Right kidney (tissue), 9 donors: ENCODE measurements around the gene PLAA.

ENCODE experiments used
- DNase-seq: peaks from one replicate; pipeline ENCODE4 v3.0.0-alpha.2; 2016
- long read RNA-seq, 8 donors: transcript quantifications; one replicate each; lab custom pipeline, GENCODE V29; 2026

Gene PLAA
- long read RNA-seq, donor 1, full-length matches to known transcripts: 4 of 45 reads
- long read RNA-seq, donor 1, partial matches to known transcripts: 33 of 45 reads
- long read RNA-seq, donor 1, other reads (novel, unspliced or antisense): 8 of 45 reads
- long read RNA-seq, donor 2, full-length matches to known transcripts: 1 of 1 reads
- long read RNA-seq, donor 2, partial matches to known transcripts: 0 of 1 reads
- long read RNA-seq, donor 2, other reads (novel, unspliced or antisense): 0 of 1 reads
- long read RNA-seq, donor 3, full-length matches to known transcripts: 8 of 8 reads
- long read RNA-seq, donor 3, partial matches to known transcripts: 0 of 8 reads
- long read RNA-seq, donor 3, other reads (novel, unspliced or antisense): 0 of 8 reads
- long read RNA-seq, donor 4, full-length matches to known transcripts: 5 of 5 reads
- long read RNA-seq, donor 4, partial matches to known transcripts: 0 of 5 reads
- long read RNA-seq, donor 4, other reads (novel, unspliced or antisense): 0 of 5 reads
- long read RNA-seq, donor 5, full-length matches to known transcripts: 8 of 8 reads
- long read RNA-seq, donor 5, partial matches to known transcripts: 0 of 8 reads
- long read RNA-seq, donor 5, other reads (novel, unspliced or antisense): 0 of 8 reads
- long read RNA-seq, donor 6, full-length matches to known transcripts: 7 of 7 reads
- long read RNA-seq, donor 6, partial matches to known transcripts: 0 of 7 reads
- long read RNA-seq, donor 6, other reads (novel, unspliced or antisense): 0 of 7 reads
- long read RNA-seq, donor 7, full-length matches to known transcripts: 7 of 7 reads
- long read RNA-seq, donor 7, partial matches to known transcripts: 0 of 7 reads
- long read RNA-seq, donor 7, other reads (novel, unspliced or antisense): 0 of 7 reads
- long read RNA-seq, donor 8, full-length matches to known transcripts: 8 of 14 reads
- long read RNA-seq, donor 8, partial matches to known transcripts: 6 of 14 reads
- long read RNA-seq, donor 8, other reads (novel, unspliced or antisense): 0 of 14 reads

DNA sequence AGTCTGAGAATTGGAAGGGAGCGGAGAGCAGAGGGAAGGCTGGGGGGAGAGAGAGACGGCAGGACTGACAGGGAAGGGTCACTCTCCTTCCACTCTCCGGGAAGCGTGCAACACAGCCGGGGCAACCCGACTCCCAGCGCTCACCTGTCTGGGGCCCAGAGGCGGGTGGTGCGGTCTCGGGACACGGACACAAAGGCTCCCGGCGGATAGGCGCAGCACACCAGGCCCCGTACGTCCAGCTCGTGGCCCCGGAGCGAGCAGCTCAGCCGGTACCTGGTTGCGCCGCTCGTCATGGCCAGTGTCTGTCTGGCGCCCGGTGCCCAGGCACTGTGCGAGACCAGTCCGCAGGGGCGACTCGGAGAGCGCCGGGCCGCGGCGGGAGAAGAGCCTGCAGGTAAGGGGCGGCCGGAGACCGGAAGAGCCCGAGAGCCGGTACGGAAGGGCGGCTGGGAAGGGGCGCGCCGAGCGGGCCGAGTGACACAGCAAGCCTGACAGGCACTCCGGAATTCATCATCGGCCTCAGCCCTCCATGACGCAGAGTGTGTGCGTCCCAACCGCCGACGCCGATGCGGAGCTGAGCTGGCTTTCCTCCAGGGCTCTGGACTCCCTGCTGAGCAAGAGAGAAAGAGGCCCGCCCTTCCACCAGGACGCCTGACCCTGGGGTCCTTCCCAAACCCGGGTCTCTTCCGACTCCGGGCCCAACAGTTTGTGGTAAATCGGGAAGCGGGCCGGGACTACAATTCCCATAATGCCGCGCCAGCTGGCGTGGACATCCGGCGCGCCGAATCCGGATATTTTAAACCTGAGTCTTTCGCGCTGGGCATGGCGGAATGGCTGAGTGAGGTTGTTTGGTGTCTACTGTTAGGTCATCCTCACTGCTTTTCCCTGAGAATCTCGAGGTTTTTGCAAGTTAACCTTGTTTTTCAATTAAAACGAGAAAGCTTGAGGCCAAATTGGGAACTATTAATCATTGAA lies at the start of gene PLAA:
PLAA (minus strand) TSS at position 490 of the 975 bp plus-strand sequence; CDS start at position 293, 197 bp downstream.
- peak; percentile 99 for DNase-seq

DNA sequence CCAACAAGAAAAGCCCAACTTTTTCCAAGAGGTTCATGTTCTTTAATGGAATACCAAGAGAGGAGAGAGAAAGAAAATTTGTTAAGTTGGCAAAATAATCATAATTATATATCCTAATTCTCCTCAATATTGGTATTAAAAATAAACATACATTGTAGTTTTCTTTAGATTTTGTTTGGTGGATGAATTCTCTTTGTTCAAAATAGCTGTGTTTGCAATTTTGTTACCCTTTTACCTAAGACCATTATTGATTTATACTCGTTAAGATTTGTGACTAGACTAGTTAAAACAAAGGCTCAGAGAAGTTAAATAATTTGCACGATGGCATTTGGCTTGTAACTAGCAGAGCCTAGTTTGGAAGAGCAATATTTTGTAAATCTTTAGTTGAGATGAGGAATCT lies 48.8 kb upstream of the PLAA start:
- DNase-seq: no peak

DNA sequence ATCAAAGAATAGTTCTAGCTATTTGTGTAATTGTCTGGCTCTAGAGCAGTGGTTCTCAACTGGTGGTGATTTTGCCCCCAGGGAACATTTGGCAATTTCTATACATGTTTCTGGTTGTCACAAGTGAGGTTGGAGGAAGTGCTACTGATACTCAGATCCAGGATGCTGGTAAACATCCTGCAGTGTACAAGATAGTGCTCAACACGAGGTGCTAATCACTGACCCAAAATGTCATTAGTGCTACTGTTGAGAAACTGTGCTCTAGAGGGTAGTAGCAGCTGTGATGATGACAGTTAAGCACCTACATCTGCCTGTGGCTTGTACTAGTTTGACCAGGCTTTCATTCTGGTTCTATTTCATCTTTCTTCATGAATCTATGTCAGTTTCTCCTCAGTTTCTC lies 36.3 kb upstream of the PLAA start:
- DNase-seq: no peak

DNA sequence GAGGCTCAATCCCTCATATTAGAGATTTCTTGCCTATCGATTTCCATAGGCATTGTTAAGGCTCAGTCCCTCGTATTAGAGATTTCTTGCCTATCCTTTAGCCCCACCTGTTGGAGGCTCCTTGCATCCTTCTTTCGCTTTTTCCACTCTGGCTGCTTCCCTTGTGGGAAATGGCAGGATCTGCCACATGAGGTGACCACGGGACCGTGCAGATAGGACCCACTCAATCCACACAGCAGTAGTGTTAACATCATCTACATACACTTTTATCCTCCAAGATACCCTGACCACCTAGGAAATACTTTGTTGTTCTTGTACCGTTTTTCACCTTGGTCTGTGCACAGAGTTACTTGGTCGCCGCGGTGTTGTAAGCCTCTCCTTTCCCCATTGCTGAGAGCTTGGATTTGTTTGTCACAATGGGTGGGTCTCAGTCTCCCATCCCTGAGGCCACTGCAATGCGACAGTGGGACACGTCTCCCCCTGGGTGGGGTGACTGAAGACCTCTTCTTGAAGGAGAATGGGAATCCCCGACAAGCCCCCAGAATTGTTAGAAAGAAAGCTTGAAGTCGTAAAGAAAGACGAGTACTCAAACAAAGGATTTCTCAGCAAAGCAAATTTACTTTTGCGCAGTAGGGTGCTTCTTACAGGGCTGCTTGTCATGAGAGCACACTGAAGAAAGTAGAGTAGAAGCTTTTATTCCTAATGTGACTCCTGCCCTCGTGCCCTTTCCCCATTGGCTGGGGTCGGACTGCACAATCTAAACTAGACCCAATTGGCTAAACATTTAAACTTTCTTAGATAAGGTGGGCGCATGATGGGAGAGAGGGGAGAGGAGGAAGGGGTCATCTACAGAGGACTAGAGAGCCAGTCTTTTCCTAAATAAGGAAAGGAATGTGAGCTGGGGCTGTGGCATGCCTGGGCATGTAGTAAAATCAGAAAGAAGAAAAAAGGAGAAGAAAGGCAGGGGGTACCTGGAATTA lies 29.0 kb upstream of the PLAA start:
- DNase-seq: no peak

DNA sequence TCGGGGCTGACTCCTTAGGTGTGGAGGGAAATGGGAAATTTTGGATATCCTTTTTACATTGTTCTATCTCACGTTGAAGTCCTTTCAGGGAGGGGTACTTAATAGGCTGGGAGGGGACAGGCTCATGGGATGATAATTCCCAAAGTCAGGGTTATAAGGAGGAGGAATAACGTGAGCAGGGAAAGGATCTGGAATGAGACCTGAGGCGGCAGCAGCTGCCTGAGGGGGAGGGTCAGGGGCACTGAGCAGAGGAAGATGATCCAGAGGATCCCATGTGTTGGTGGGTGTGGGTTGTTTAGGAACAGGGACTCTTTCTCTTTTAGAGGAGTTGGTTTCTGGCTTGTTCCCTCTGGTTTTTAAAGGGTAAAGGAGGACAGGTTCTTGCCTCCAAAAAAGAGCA lies 27.9 kb upstream of the PLAA start:
- DNase-seq: no peak

DNA sequence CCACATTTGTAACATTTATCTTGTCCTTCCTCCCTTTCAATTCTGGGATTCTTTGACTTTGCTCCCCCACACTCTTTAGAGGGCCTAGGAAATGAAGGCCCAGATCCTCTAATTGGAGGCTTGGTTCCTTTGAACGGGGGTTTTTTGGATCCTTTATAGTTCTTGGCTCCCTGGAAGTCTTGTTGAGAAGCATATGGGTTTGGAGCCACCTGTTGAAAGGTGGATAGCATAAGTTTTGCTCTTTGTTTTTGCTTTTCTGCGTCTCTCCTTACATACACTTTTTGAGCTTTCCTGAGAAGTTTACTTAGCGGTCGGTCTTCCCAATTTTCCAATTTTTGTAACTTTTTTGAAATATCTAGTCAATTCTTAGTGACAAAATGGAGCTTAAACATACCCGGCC lies 26.9 kb upstream of the PLAA start:
- no peak for DNase-seq

DNA sequence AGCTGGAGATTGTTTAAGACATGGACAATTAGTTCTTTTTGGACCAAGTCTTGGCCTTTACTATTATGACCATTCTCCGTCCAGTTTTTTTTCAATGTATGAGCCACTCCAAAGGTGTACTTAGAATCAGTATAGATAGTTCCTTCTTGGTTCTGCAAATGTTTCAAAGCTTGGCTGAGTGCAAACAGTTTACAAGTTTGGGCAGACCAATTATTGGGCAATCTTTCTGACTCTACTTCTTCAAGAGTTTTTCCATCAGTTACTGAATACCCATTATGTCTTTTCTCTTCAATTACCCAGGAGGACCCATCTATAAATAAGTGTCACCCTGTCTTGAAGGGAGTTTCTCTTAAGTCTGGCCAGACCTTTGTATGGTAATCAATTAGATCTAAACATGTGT lies 24.7 kb upstream of the PLAA start:
- no peak for DNase-seq

DNA sequence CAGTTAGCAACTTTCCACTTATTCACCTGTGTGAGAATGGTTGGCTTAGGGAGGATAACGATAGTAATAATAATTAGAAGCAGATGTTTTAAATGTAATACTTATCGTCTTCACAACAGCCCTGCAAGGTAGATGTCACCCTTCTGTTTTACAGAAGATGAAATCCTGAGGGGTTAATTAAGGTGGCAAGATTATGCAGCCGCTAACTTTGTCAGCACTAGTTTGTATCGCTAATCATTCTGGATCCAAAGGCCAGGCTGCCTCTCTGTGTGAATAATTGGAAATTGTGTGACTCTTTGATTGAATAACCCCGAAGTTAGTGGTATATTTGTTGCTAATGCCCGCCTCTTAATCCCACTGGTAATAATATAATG lies 9.8 kb upstream of the PLAA start:
- no peak for DNase-seq

DNA sequence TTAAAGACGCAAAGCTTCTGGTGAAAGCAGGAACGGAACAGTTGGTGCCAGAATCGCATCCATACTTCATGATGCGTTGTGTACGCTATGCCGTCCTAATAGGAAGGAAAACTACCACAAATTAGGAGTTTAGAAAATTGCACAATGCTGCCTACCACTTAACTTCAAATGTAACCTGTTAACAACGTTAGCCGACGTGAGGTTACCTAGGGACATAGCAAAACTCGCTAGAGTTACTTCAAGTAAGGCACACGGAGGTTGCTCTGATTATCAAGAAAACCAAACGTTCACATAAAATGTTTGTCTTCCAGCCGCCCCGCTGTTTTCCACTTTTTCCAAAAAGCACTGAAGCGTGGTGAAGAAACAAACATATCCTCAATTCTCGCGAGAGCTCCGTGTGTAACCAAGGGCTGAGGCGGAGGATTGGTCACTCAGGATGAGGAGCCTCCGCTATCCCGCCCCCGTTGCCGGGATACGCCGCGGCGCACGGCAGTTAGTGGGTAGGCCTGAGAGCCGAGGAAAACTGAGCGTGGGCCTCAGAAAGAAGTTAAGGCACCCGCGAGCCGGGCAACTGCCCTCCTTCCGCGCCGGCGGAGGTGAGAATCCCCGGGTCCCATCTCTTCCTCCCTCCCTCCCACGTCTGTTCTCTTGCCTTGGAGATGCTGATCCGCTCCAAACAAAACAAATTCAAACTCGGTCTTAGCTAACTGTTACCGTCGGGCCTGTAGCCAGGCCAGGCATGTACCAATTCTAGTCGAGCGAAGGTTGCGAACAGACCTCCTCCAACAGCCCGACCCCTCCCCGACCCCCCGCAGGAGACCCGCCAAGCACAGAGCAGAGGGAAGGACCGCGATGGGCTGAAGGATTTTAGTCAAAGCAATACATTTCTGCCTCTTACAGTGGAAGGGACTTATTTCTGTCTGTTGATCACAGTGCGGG lies 9.1 kb upstream of the PLAA start, which contains the start of gene IFT74:
IFT74 (plus strand) TSS at position 492 of the 939 bp plus-strand sequence. CDS start 5,556 bp downstream, outside the sequence.
- peak; percentile 97 for DNase-seq

DNA sequence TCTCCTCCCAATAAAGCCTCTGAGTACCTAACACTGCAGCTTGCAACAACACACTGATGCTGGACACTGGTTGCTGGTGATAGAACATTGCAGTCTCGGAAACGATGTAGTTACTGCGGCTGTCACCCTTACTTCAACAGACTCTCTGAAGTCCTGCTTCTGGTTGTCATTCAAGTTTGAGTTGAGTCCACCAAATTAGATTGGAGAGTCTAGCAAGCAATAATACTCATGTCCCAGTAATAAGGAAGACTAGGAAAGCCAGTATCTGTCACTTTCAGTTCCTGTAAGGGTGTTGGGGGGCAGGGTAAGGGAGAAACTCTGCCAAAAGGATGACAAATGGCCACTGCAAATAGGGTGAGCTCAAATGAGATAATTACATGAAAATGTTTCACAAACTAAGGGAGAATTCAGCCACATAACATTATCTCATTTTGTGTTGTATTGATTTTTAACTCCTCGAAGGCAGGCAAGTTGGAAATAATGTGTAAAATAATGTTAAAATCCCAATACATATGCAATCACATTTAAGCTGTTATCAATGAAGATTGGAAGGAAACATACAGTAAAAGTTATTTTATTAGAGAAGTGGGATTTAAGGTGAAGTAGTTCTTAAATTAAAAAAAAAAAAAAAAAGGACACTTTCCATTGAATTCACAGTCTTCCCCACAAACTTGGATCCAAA lies 8.3 kb upstream of the PLAA start:
- peak; percentile 26 for DNase-seq

DNA sequence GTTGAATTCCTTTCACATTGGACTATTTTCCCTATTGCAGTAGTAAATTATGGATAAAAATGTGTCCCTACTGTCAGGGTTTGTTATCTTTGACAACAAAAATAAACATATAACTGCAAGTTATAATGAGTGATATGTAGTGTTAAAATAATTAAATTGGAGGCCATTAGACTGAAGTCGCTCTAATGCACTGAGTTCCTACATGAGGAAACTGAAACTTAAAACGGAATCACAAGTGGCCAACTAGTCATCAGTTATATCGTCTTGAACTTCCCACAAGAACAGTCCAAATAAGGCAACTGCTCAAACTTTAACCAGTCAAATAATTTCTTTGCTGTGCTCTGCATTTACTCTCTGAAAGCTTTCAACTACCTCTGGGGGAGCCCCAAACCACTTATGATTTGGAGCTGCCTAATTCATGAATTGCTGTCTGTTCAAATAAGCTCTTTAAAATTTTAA lies 7.0 kb upstream of the PLAA start:
- no peak for DNase-seq

DNA sequence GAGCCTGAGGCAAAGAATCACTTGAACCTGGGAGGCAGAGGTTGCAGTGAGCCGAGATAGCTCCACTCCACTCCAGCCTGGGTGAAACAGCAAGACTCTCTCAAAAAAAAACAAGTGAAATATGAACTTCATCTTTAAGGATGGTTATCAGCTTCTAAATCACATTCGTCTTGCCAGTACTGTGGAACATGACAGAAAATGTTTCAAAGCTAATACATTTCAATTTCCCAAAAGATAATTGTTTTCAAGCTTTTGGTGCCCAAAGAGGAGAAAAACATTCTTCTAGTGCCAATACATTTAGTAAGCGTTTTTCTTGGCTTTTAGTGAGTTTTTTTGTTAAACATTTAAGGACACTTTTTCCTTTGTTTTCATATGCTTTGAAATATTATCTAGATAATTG lies 4.8 kb upstream of the PLAA start:
- no peak for DNase-seq

DNA sequence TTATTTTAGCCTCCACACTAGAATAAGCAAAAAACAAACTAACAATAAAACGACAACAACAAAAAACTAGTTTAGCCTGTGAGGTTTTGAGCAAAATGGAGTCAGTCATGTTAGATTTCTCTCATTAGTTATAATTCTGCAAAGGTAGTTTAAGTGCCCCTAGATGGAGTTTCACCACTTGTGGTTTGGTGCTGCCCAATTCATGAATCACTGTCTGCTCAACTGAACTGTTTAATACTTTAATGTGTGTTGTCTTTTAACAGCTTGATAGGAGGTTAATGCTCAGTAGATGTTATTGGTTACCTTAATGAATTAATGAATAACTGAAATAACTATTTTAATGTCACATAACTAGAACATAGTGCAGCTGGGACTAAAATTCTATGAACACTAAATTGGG lies 3.5 kb upstream of the PLAA start:
- no peak for DNase-seq

DNA sequence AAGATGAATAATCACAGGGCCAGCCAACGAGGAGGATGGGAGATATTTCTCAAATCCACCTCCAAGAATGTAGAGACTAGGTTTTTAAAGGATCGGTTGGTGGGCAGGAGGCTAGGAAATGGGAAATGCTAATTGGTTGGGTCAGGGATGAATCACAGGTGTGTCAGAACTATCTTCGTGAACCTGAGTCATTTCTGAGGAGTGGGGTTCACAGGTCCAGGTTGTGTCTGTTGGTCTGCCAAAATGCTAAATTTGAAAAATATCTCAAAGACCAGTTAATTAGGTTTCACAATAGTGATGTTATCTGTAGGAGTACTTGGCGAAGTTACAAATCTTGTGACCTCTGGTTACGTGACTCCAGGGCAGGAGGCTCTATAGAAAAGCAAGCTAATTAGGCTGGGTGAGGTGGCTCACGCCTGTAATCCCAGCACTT lies 2.6 kb upstream of the PLAA start:
- no peak for DNase-seq

DNA sequence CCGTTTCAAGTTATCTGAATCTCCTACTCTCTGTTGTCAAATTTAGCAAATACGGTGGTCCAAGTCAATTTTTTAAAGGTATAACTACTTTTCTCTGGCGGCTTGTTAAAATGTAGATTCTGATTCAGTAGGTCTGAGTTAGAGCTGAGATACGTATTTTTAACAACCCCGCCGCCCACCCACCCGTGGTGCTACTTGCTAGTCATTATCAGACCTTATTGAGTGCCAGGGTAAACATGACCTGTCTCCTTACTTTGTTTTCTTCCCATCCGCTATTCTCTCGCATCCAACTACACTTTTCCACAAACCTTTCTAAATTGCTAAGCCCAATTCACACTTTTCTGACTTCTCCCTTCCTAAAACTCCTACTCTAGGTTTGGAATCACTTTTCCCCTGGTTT lies 694 bp upstream of the PLAA start:
- no peak for DNase-seq

DNA sequence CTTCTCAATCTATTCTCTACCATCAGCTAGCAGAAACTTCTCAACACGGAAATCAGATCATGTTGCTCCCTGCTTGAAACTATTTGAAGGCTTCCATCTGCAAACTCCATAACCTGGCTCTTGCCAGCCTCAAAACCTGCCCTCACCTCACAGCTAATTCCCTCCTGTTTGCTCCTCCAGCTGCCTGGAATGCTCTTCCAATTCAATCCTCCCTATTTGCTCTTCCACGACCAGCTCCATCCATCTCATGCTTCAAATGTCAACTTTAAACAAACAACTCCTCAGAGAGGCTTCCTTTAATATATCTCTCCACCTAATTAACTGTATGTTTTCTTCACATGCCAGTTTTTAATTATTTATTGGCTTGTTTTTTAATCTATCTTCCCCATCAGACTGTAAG lies 1.5 kb downstream of the PLAA start:
- no peak for DNase-seq

DNA sequence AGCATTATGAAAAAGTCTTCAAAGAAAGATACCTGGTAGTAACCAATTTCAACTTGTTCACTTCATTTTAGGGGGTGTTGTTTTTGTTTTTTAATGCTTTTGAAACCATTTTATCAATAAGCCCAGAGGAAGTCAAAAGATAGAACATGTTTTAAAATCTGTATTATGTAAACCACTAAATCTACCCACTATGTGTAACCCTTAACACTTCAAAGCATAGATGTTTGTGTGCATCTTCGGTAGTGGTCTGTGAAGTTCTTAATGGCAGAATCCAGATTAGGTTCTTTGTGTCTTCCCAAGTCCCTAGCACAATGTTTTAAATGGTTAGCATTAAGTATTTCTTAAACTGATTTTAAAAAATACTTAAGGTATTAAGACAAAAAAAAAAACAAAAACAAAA lies 6.3 kb downstream of the PLAA start:
- DNase-seq: no peak

DNA sequence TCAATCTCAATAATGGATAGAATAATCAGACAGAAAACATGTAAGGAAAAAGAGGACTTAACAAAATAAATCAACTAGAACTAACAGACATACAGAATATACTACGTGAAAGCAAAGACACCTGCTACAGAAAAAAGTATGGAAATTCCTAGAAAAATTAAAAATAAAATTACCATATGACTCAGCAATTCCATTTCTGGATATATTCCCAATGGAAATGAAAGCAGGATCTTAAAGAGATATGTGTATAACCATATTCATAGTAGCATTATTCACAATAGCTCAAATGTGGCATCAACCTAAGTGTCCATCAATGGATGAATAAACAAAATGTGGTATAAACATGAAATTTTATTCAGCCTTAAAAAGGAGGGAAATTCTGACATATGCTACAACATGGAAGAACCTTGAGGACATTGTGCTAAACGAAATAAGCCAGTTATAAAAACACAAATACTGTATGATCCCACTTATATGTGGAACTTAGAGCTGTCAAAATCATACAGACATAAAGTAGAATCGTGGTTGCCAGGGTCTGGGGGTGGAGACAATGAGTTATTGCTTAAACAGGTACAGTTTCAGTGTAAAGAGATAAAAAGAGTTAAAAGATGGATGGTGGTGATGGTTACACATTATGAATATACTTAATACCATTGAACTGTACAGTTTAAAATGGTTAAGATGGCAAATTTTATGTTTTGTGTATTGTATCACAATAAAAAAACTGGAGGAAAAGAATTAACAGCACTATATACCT lies 6.9 kb downstream of the PLAA start:
- DNase-seq: no peak
